Stimulated activated CD4-positive, alpha-beta T cell treated with anti-CD3 and anti-CD28 coated beads, TNF-alpha, amount 100 ng/mL, for 1 hour (primary cell): ENCODE measurements around the gene KIRREL2.

Experiments
- DNase-seq, 3 donors: peaks; one replicate each; pipeline ENCODE4 v3.0.0-alpha.2; 2020; ENCODE audit warnings: low read depth in 3 of 3, low spot score in 1 of 3

KIRREL2 gene

GRCh38 chr19:35913589-35913988 lies 56.9 kb downstream of the KIRREL2 start:
- DNase-seq: no peak

- no peak for DNase-seq
Observed at GRCh38 chr19:35915443-35915842, 58.7 kb downstream of the KIRREL2 start.
